ENCODE results near the gene GHRL.

GRCh38 chr3:10285272-10286132 is 7.2 kb downstream of the GHRL start:
- TF ChIP-seq CTCF (conservative IDR thresholded peaks at IDR 0.05): no peak
- TF ChIP-seq EZH2 (IDR thresholded peaks at IDR 0.05; ENCODE audit: low read depth): no peak

All from PC-9 (cell line).